HT-29 (cell line): ENCODE results near the gene FEV. TPM values are rescaled to one million over a fixed set of nuclear protein-coding genes. Genes with fewer than 3 reads are reported as not detected.
"Not testable (repeated sequence)": the region's sequence is repeated elsewhere in the genome, so short reads cannot be mapped to it uniquely, and the experiment has no call there.

Experiments
- DNase-seq: peaks from one replicate; pipeline ENCODE4 v3.0.0-alpha.2; 2015; ENCODE audit warnings: low spot score
- small RNA-seq: library from RNA; depleted of rRNA; stranded (forward); fragments of <200 nt; gene quantifications from one replicate; pipeline ENCODE3, GENCODE V24; 2014
- total RNA-seq: library from RNA; depleted of rRNA; stranded (reverse); fragments of >200 nt; shearing (Covaris generic); gene quantifications from 2 replicates; pipeline ENCODE4 v1.2.3, GENCODE V29; 2014; rRNA removed

FEV gene
- total RNA-seq, 1 experiment from 2014 or later, result not detected

- DNase-seq, result no peak
Observed at GRCh38 chr2:218944759-218945404, 40.1 kb downstream of the FEV start.

GRCh38 chr2:218931751-218932150 is 53.2 kb downstream of the FEV start:
- not testable (repeated sequence) for DNase-seq

Small RNA genes lying within 50 kb of the gene (small RNA-seq; reads per million reads assigned to genes)
- 81.2 reads per million, percentile 96 among the genes with 10 or more reads in this experiment for gene MIR375

Other genes starting within 250 kb of the FEV start
- 1.4 and 2.4 TPM in 2 replicates for gene CYP27A1, start 203.0 kb downstream of the FEV start, total RNA-seq
- not detected in 2 replicates for gene PRKAG3, start 153.4 kb downstream of the FEV start, total RNA-seq
- not detected in 2 replicates for gene WNT6, start 125.4 kb downstream of the FEV start, total RNA-seq
- gene WNT10A, start 104.3 kb downstream of the FEV start, total RNA-seq, result 14.9 and 18.7 TPM in 2 replicates
- gene CDK5R2, start 25.5 kb downstream of the FEV start, total RNA-seq, result not detected in 2 replicates
- not detected in 2 replicates for gene CRYBA2, start 8.2 kb upstream of the FEV start, total RNA-seq
- gene CFAP65, start 56.3 kb upstream of the FEV start, total RNA-seq, result not detected in 2 replicates
- gene IHH, start 75.7 kb upstream of the FEV start, total RNA-seq, result 12.3 and 13.4 TPM in 2 replicates
- 24.7 and 25.9 TPM in 2 replicates for gene NHEJ1, start 175.6 kb upstream of the FEV start, total RNA-seq
- gene SLC23A3, start 184.8 kb upstream of the FEV start, total RNA-seq, result 5.9 and 9.9 TPM in 2 replicates
- 49.8 and 53.0 TPM in 2 replicates for gene CNPPD1, start 191.7 kb upstream of the FEV start, total RNA-seq
- 78.5 and 83.9 TPM in 2 replicates for gene RETREG2, start 193.1 kb upstream of the FEV start, total RNA-seq
- gene ZFAND2B, start 221.6 kb upstream of the FEV start, total RNA-seq, result 104 and 116 TPM in 2 replicates
- gene ABCB6, start 233.8 kb upstream of the FEV start, total RNA-seq, result 33.6 and 39.9 TPM in 2 replicates
- gene ATG9A, start 244.5 kb upstream of the FEV start, total RNA-seq, result 93.7 and 107 TPM in 2 replicates
- gene ANKZF1, start 244.6 kb upstream of the FEV start, total RNA-seq, result 41.0 and 43.4 TPM in 2 replicates